Kidney epithelial cell (primary cell): ENCODE data around the gene METAP1. TPM values are rescaled to one million over a fixed set of nuclear protein-coding genes. Genes with fewer than 3 reads are reported as not detected.

Source experiments
- DNase-seq: peaks from one replicate; pipeline ENCODE4 v3.0.0-alpha.2; 2010; ENCODE audit warnings: low read depth
- H3K27me3 ChIP-seq: 2 replicates; pipeline ENCODE4 v1.6.0; 2011; ENCODE audit warnings: low read length; ENCODE audit not compliant: control insufficient read depth, insufficient read depth
- H3K36me3 ChIP-seq: 2 replicates; pipeline ENCODE4 v1.5.1; 2011; ENCODE audit warnings: low read length; ENCODE audit not compliant: control insufficient read depth, insufficient read depth
- H3K4me3 ChIP-seq: 2 replicates; pipeline ENCODE4 v1.5.1; 2011; ENCODE audit warnings: low read depth, mild to moderate bottlenecking, control low read depth, low read length
- CTCF ChIP-seq: IDR thresholded peaks from 2 replicates; pipeline ENCODE4 v1.5.1; 2011; ENCODE audit warnings: mild to moderate bottlenecking, moderate library complexity, low read length, control low read depth, inconsistent platforms; ENCODE audit not compliant: insufficient read depth, poor library complexity, severe bottlenecking
- total RNA-seq: library from RNA; depleted of rRNA; stranded (reverse); fragments of >200 nt; gene quantifications from 2 replicates; pipeline ENCODE4 v1.2.3, GENCODE V29; 2015

The METAP1 gene
- total RNA-seq, 1 donor from 2014 or later: 58.9 TPM

- Histone ChIP-seq H3K36me3 (no peaks in the 10 kb centered on the region), H3K27me3 (no peaks in the 10 kb centered on the region), H3K4me3 (no peak overlapping the region)
- DNase-seq: no peak
- TF ChIP-seq CTCF: no peak
These were observed 52.2 kb downstream of the METAP1 start for GRCh38 chr4:99047710-99048109.

- Histone ChIP-seq H3K4me3 (no peak overlapping the region), H3K27me3 (no peaks in the 10 kb centered on the region), H3K36me3 (no peaks in the 10 kb centered on the region)
- DNase-seq: no peak
- no peak for TF ChIP-seq CTCF
These were observed 57.4 kb downstream of the METAP1 start for GRCh38 chr4:99052902-99053301.

- no peak for DNase-seq
- Histone ChIP-seq H3K27me3 (no peaks in the 10 kb centered on the region), H3K36me3 (no peaks in the 10 kb centered on the region), H3K4me3 (no peak overlapping the region)
- no peak for TF ChIP-seq CTCF
These were observed 59.0 kb downstream of the METAP1 start for GRCh38 chr4:99054428-99054994.

- Histone ChIP-seq H3K36me3 (peaks cover 1% of the 10 kb centered on the region), H3K27me3 (no peaks in the 10 kb centered on the region), H3K4me3 (no peak overlapping the region)
- no peak for DNase-seq
- no peak for TF ChIP-seq CTCF
These were observed 62.7 kb downstream of the METAP1 start for GRCh38 chr4:99058228-99058627.

GRCh38 chr4:99059550-99059949 is 64.0 kb downstream of the METAP1 start:
- no peak overlapping the region for H3K4me3 ChIP-seq
- no peak for DNase-seq
- no peaks in the 10 kb centered on the region for H3K27me3 ChIP-seq
- TF ChIP-seq CTCF: no peak
- peaks cover 1% of the 10 kb centered on the region for H3K36me3 ChIP-seq

- no peak overlapping the region for H3K4me3 ChIP-seq
- no peak for TF ChIP-seq CTCF
- no peaks in the 10 kb centered on the region for H3K27me3 ChIP-seq
- peaks cover 1% of the 10 kb centered on the region for H3K36me3 ChIP-seq
- no peak for DNase-seq
These were observed 65.7 kb downstream of the METAP1 start for GRCh38 chr4:99061048-99061700.
